Keratinocyte (primary cell): ENCODE data around the gene C1orf53. TPM values are rescaled to one million over a fixed set of nuclear protein-coding genes. Genes with fewer than 3 reads are reported as not detected.

Experiments
- DNase-seq: peaks from one replicate; pipeline ENCODE4 v3.0.0-alpha.2; 2011; ENCODE audit warnings: low read depth, missing footprints, low spot score
- FAIRE-seq: peaks from 2 replicates; lab custom pipeline; 2011; peaks lifted over from hg19 to GRCh38; lab: Jason Lieb, UNC
- H2AFZ ChIP-seq: 2 replicates; pipeline ENCODE4 v1.6.0; 2012; ENCODE audit warnings: low read length, control low read depth, inconsistent platforms; ENCODE audit not compliant: control insufficient read depth
- H3K27ac ChIP-seq: 2 replicates; pipeline ENCODE4 v1.5.1; 2011; ENCODE audit warnings: low read length; ENCODE audit not compliant: control insufficient read depth, insufficient read depth
- H3K27me3 ChIP-seq: 3 replicates; pipeline ENCODE4 v1.6.0; 2011; ENCODE audit warnings: low read length; ENCODE audit not compliant: control insufficient read depth, insufficient read depth; ENCODE audit errors: extremely low read depth
- H3K36me3 ChIP-seq, 2 experiments: 2 replicates in 1 of 2; 3 replicates in 1 of 2; pipeline ENCODE4 v1.5.1; 2011; ENCODE audit warnings: low read length in 2 of 2, mild to moderate bottlenecking in 1 of 2; ENCODE audit not compliant: control insufficient read depth in 2 of 2, insufficient read depth in 2 of 2; ENCODE audit errors: extremely low read depth in 1 of 2
- H3K4me1 ChIP-seq: 3 replicates; pipeline ENCODE4 v1.5.1; 2011; ENCODE audit warnings: low read length; ENCODE audit not compliant: control insufficient read depth, insufficient read depth; ENCODE audit errors: extremely low read depth
- H3K4me2 ChIP-seq: 3 replicates; pipeline ENCODE4 v1.6.0; 2011; ENCODE audit warnings: low read depth, low read length; ENCODE audit not compliant: control insufficient read depth, insufficient read depth; ENCODE audit errors: extremely low read depth
- H3K4me3 ChIP-seq, 3 experiments: fragments of 200-600 bp in 1 of 3; sonication (generic) in 1 of 3; 2 replicates in 2 of 3; 3 replicates in 1 of 3; pipeline ENCODE4 v1.5.1; 2011 to 2016; ENCODE audit warnings: low read length in 3 of 3, mild to moderate bottlenecking in 3 of 3, control low read depth in 2 of 3, inconsistent platforms in 1 of 3, low read depth in 1 of 3, mixed read lengths in 1 of 3, mixed run types in 1 of 3, moderate library complexity in 1 of 3; ENCODE audit not compliant: control insufficient read depth in 2 of 3, insufficient read depth in 2 of 3; ENCODE audit errors: extremely low read depth in 1 of 3
- H3K79me2 ChIP-seq: 2 replicates; pipeline ENCODE4 v1.6.0; 2012; ENCODE audit warnings: low read length; ENCODE audit not compliant: control insufficient read depth, insufficient read depth
- H3K9ac ChIP-seq: 3 replicates; pipeline ENCODE4 v1.6.0; 2011; ENCODE audit warnings: low read length; ENCODE audit not compliant: control insufficient read depth, insufficient read depth; ENCODE audit errors: extremely low read depth
- H3K9me1 ChIP-seq: 3 replicates; pipeline ENCODE4 v1.6.0; 2011; ENCODE audit warnings: low read length; ENCODE audit not compliant: control insufficient read depth, insufficient read depth; ENCODE audit errors: extremely low read depth
- H3K9me3 ChIP-seq: 2 replicates; pipeline ENCODE4 v1.5.1; 2012; ENCODE audit warnings: low read depth, low read length; ENCODE audit not compliant: control insufficient read depth
- H4K20me1 ChIP-seq: 3 replicates; pipeline ENCODE4 v1.6.0; 2011; ENCODE audit warnings: low read length; ENCODE audit not compliant: control insufficient read depth, insufficient read depth; ENCODE audit errors: extremely low read depth
- CTCF ChIP-seq, 3 experiments: IDR thresholded peaks in 1 of 3; conservative IDR thresholded peaks in 1 of 3; optimal IDR thresholded peaks in 1 of 3; 2 replicates in 2 of 3; 3 replicates in 1 of 3; pipeline versions ENCODE3 to v1.5.1; 2011; ENCODE audit warnings: low read length in 3 of 3, mild to moderate bottlenecking in 3 of 3, moderate library complexity in 2 of 3, control low read depth in 1 of 3, inconsistent platforms in 1 of 3; ENCODE audit not compliant: insufficient read depth in 2 of 3; ENCODE audit errors: extremely low read depth in 1 of 3
- EZH2 ChIP-seq: IDR thresholded peaks from one replicate; pipeline ENCODE4 v1.6.1; 2012; ENCODE audit warnings: inconsistent platforms, mild to moderate bottlenecking, low read length, moderate library complexity
- dilution Hi-C: fragments of 300-500 bp; cut with MboI; formaldehyde crosslinking; loops from one replicate; pipeline ENCODE4 v1.7.0; 2020; ENCODE audit warnings: low sequenced_read_pairs; ENCODE audit not compliant: extremely low pct_ligation_motif_present
- polyA plus RNA-seq, 5 experiments: library from polyadenylated mRNA; depleted of rRNA in 3 of 5; stranded (reverse) in 3 of 5; stranded (forward) in 1 of 5; unstranded in 1 of 5; fragments of >200 nt; gene quantifications; 1 replicate in 1 of 5; 2 replicates in 3 of 5; 3 replicates in 1 of 5; pipeline versions ENCODE4 v1.2.1 to v1.2.3, GENCODE V29; 2011 to 2012; ENCODE audit warnings: missing spikeins in 2 of 5, low read depth in 1 of 5, low replicate concordance in 1 of 5

Gene C1orf53
- polyA plus RNA-seq, 1 donor (not counting 4 experiments of a cell fraction or from before 2014, with no cell fraction given) = 6.2 TPM

GRCh38 chr1:197920067-197920396, 17.6 kb downstream of the C1orf53 start:
- Histone ChIP-seq H3K79me2 (no peaks in the 10 kb centered on the region), H2AFZ (no peak overlapping the region), H3K4me2 (no peak overlapping the region), H3K27me3 (peaks cover 78% of the 10 kb centered on the region), H3K9ac (no peak overlapping the region), H3K9me1 (no peaks in the 10 kb centered on the region), H3K9me3 (no peaks in the 10 kb centered on the region), H3K4me1 (peaks cover 19% of the 10 kb centered on the region), H4K20me1 (no peaks in the 10 kb centered on the region), H3K27ac (no peak overlapping the region), H3K4me3 (no peak overlapping the region), H3K36me3 (no peaks in the 10 kb centered on the region)
- TF ChIP-seq CTCF (optimal IDR thresholded peaks at IDR 0.05 in 1 of 3, IDR thresholded peaks at IDR 0.05 in 1 of 3, conservative IDR thresholded peaks at IDR 0.05 in 1 of 3; ENCODE audit: extremely low read depth in 1 of 3, insufficient read depth in 2 of 3, low read length in 3 of 3) = no peak
- no peak for TF ChIP-seq EZH2
- DNase-seq (no peak), FAIRE-seq (no peak)
- dilution Hi-C loops = no loop called here

GRCh38 chr1:197920414-197921117, 18.1 kb downstream of the C1orf53 start:
- FAIRE-seq (no peak), DNase-seq (no peak)
- Histone ChIP-seq H3K9me3 (no peaks in the 10 kb centered on the region), H3K9ac (no peak overlapping the region), H3K4me2 (no peak overlapping the region), H3K27ac (no peak overlapping the region), H3K4me3 (peak overlapping the region in 1 of 3 experiments; percentile 16), H3K9me1 (no peaks in the 10 kb centered on the region), H4K20me1 (no peaks in the 10 kb centered on the region), H3K4me1 (peaks cover 18% of the 10 kb centered on the region), H3K36me3 (no peaks in the 10 kb centered on the region), H3K79me2 (no peaks in the 10 kb centered on the region), H3K27me3 (peaks cover 73% of the 10 kb centered on the region), H2AFZ (no peak overlapping the region)
- no peak for TF ChIP-seq CTCF (optimal IDR thresholded peaks at IDR 0.05 in 1 of 3, IDR thresholded peaks at IDR 0.05 in 1 of 3, conservative IDR thresholded peaks at IDR 0.05 in 1 of 3; ENCODE audit: extremely low read depth in 1 of 3, insufficient read depth in 2 of 3, low read length in 3 of 3)
- TF ChIP-seq EZH2 = peak; percentile 48
- dilution Hi-C loops = no loop called here
